ENCODE results near the gene TMX4.

Gene TMX4

GRCh38 chr20:8018958-8019245 lies 659 bp downstream of the TMX4 start:
- no peak for DNase-seq (ENCODE audit: low read depth in 2 of 2)

GRCh38 chr20:8012724-8013123 lies 6.8 kb downstream of the TMX4 start:
- DNase-seq (ENCODE audit: low read depth in 2 of 2), result no peak

- DNase-seq (ENCODE audit: low read depth in 2 of 2), result no peak
Observed at GRCh38 chr20:8008733-8009132, 10.8 kb downstream of the TMX4 start.

GRCh38 chr20:8007490-8007889 lies 12.1 kb downstream of the TMX4 start:
- DNase-seq (ENCODE audit: low read depth in 2 of 2), result no peak

- DNase-seq (ENCODE audit: low read depth in 2 of 2), result no peak
Observed at GRCh38 chr20:8005575-8006366, 13.8 kb downstream of the TMX4 start.

GRCh38 chr20:8005033-8005432 lies 14.5 kb downstream of the TMX4 start:
- no peak for DNase-seq (ENCODE audit: low read depth in 2 of 2)

GRCh38 chr20:8002056-8002455 lies 17.5 kb downstream of the TMX4 start:
- DNase-seq (ENCODE audit: low read depth in 2 of 2), result no peak

GRCh38 chr20:8000796-8001195 lies 18.8 kb downstream of the TMX4 start:
- DNase-seq (ENCODE audit: low read depth in 2 of 2), result no peak

- DNase-seq (ENCODE audit: low read depth in 2 of 2), result no peak
Observed at GRCh38 chr20:7996898-7997297, 22.7 kb downstream of the TMX4 start.

- no peak for DNase-seq (ENCODE audit: low read depth in 2 of 2)
Observed at GRCh38 chr20:7994809-7995208, 24.8 kb downstream of the TMX4 start.

- DNase-seq (ENCODE audit: low read depth in 2 of 2), result no peak
Observed at GRCh38 chr20:7993703-7994102, 25.9 kb downstream of the TMX4 start.

GRCh38 chr20:7993238-7993637 lies 26.3 kb downstream of the TMX4 start:
- no peak for DNase-seq (ENCODE audit: low read depth in 2 of 2)

GRCh38 chr20:7990385-7990784 lies 29.2 kb downstream of the TMX4 start:
- no peak for DNase-seq (ENCODE audit: low read depth in 2 of 2)

- no peak for DNase-seq (ENCODE audit: low read depth in 2 of 2)
Observed at GRCh38 chr20:7989379-7989778, 30.2 kb downstream of the TMX4 start.

GRCh38 chr20:7985916-7986315 lies 33.6 kb downstream of the TMX4 start:
- no peak for DNase-seq (ENCODE audit: low read depth in 2 of 2)

- DNase-seq (ENCODE audit: low read depth in 2 of 2), result no peak
Observed at GRCh38 chr20:7984192-7984591, 35.4 kb downstream of the TMX4 start.

- DNase-seq (ENCODE audit: low read depth in 2 of 2), result no peak
Observed at GRCh38 chr20:7981374-7981773, 38.2 kb downstream of the TMX4 start.

GRCh38 chr20:7980332-7981046 lies 39.1 kb downstream of the TMX4 start:
- no peak for DNase-seq (ENCODE audit: low read depth in 2 of 2)

GRCh38 chr20:7977709-7978108 lies 41.9 kb downstream of the TMX4 start:
- DNase-seq (ENCODE audit: low read depth in 2 of 2), result no peak

- DNase-seq (ENCODE audit: low read depth in 2 of 2), result no peak
Observed at GRCh38 chr20:7975851-7976414, 43.6 kb downstream of the TMX4 start.

GRCh38 chr20:7974785-7975435 lies 44.7 kb downstream of the TMX4 start:
- DNase-seq (ENCODE audit: low read depth in 2 of 2), result no peak

- DNase-seq (ENCODE audit: low read depth in 2 of 2), result no peak
Observed at GRCh38 chr20:7971536-7972280, 47.9 kb downstream of the TMX4 start.

Data from fibroblast of skin of left biceps (primary cell).